GM08714 (cell line): ENCODE results near the gene GNE.
A peak's percentile ranks its signal among the peaks of the same experiment; 100 is the strongest.

Source experiments
- H3K4me3 ChIP-seq: fragments of 200-500 bp; sonication (Bioruptor generic); 2 replicates; pipeline ENCODE4 v1.5.1; 2014; ENCODE audit warnings: mild to moderate bottlenecking, low read length, inconsistent platforms
- ZNF274 ChIP-seq: IDR thresholded peaks from 2 replicates; pipeline ENCODE4 v1.6.1; 2012; ENCODE audit warnings: mild to moderate bottlenecking, low read depth, low read length

GNE gene

DNA sequence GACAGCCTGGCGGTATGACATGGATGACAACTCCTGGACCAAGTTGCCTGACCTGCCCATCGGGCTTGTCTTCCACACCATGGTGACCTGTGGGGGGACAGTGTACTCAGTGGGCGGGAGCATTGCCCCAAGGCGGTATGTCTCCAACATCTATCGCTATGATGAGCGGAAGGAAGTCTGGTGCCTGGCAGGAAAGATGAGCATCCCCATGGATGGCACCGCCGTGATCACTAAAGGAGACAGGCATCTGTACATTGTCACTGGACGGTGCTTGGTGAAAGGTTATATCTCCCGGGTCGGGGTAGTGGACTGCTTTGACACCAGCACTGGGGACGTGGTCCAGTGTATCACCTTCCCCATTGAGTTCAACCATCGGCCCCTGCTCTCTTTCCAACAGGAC, 87.7 kb downstream of the GNE start:
- no peak for TF ChIP-seq ZNF274
- H3K4me3 ChIP-seq, result no peak overlapping the region

DNA sequence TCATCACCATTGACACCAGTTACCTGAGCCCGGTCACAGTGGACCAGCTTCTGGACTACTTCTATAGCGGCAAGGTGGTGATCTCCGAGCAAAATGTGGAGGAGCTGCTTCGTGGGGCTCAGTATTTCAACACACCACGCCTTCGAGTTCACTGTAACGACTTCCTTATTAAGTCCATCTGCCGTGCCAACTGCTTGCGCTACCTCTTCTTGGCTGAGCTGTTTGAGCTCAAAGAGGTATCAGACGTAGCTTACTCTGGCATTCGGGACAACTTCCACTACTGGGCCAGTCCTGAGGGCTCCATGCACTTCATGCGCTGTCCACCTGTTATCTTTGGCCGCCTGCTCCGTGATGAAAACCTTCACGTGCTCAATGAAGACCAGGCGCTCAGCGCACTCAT, 88.5 kb downstream of the GNE start:
- H3K4me3 ChIP-seq, result no peak overlapping the region
- no peak for TF ChIP-seq ZNF274

DNA sequence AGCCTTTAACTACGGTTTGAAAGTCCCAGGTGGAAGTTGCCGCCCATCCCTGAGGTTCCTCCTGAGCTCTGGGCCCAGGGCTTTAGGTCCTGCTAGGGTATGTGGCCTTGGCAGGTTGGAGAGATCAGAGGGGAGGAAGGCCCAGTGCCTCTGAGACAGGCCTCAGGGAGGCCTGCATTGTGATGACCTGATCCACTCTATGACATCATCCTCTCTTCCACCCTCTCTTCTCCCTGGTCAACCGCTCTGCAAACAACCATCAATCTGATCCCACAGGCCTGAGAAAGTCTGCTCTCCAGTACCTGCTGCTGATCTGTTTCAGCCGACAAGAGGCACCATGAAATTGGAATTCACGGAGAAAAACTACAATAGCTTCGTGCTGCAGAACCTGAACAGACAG, 89.1 kb downstream of the GNE start, which contains the start of gene CCIN:
Gene CCIN (plus strand): TSS at position 223 of the 400 bp plus-strand sequence. CDS start 115 bp downstream, at position 338.
- no peak for TF ChIP-seq ZNF274

DNA sequence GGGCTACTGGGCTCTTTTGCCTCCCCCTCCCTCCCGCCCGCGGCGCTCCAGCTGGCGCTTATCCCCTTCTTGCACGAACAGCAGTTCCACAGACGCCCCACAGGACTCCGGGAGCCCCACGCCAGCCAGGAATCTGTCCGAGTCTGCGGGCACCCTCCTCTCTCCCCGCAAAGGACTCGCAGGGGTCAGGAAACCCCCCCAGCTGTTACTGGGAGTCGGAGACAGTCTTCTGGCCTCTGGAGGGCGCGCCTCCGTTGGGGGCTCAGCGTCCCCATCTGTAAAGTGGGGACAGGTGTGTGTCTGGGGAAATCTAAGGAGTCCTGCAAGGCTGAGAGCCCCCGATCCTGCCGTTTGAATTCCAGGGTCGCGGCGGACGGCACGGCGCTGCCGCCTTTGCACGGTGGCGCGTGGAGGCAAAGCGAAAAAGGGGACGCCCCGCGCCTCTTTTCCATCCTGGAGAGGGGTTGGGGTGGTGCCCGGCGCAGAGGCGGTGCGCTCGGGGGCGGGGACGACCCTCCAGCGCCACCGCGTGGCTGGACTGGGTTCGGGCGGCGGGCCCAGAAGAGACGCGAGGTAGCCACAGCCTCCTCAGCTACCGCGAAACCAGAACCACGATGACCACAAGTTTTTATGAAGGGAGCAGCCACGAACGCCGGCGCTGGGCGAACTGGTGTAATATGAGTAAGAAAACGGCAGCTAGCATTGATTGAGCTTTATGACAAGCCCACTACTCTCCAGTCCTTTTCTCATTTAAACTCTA, 91.9 kb downstream of the GNE start:
- peak overlapping the region; percentile 7; the same call in 1 of the 2 replicates for H3K4me3 ChIP-seq
- TF ChIP-seq ZNF274, result no peak

More for the DNA sequence above, 89.1 kb downstream of the GNE start, which contains the start of gene CCIN:
- no peak within 1 kb of the TSS for H3K4me3 ChIP-seq

DNA sequence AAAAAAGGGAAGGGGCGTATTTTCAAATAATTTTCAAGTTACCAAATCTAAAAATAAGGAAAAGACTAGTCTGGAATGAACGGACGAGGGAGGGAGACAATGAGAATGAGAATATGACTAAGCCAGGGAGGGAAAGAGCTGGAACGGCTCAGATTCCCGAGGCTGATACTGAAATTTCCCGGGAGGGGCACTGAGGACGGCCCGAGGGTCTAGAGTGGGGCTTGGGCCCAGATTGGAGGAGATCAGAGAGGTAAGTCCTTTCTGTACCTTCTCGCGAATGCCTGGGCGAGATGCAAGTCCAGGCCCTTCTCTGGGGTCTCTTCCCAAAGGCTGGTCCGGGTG, 92.5 kb downstream of the GNE start:
- TF ChIP-seq ZNF274, result no peak
- no peak overlapping the region for H3K4me3 ChIP-seq

DNA sequence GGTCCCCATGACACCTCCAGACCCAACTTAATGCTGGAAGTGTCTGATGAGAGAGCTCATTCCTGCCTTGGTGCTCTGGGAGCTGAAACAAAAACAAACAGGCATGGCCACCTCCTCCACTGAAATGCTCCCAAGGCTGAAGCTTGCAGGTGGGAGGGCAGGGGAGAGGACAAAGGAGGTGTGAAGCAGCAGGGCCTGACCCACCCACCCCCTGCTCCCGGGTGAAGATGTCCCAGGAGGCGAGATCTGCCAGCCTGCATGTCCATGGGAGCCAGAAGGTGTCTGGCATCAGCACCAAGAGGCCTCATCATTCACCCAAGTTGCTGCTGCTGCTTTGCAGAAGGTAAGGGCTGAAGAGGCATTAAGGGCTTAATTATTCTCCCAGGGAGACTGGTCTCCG, 93.3 kb downstream of the GNE start:
- TF ChIP-seq ZNF274, result no peak

More for the DNA sequence above, 93.3 kb downstream of the GNE start:
- no peak overlapping the region for H3K4me3 ChIP-seq
